ENCODE results near the gene ASTN2. TPM values are rescaled to one million over a fixed set of nuclear protein-coding genes. Genes with fewer than 3 reads are reported as not detected.

ASTN2 gene
- total and polyA plus RNA-seq, 9 of the 15 experiments (the other 6 are each of a cell fraction or from before 2014, with no cell fraction given) = 0.56 to 3.5 (median 1.9) TPM

DNA sequence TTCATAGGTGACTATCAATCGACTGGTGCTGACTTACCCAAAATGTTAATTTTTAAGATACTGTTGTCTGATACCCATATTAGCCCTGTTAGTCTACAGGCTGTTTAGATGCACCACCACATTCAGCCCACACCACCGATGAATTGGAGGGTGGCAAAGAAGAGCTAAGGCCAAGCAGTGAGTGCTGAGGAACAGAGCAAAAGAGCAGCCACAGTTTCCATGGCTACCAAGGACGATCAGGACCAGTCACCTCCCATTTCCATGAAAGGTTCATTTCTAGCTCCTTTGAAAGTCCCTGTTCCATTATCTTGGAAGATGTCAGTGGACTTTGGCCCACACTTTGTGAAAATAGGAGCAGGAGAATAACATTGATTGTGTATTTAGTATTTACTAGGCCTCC lies 364.9 kb downstream of the ASTN2 start (continued):
- no peak for TF ChIP-seq FOXA3 (CRISPR knock-in tag; conservative IDR thresholded peaks at IDR 0.05 in 1 of 2, IDR thresholded peaks at IDR 0.05 in 1 of 2)
- TF ChIP-seq EGR1 (conservative IDR thresholded peaks at IDR 0.05) = no peak
- TF ChIP-seq NCOA6 (IDR thresholded peaks at IDR 0.05) = no peak

DNA sequence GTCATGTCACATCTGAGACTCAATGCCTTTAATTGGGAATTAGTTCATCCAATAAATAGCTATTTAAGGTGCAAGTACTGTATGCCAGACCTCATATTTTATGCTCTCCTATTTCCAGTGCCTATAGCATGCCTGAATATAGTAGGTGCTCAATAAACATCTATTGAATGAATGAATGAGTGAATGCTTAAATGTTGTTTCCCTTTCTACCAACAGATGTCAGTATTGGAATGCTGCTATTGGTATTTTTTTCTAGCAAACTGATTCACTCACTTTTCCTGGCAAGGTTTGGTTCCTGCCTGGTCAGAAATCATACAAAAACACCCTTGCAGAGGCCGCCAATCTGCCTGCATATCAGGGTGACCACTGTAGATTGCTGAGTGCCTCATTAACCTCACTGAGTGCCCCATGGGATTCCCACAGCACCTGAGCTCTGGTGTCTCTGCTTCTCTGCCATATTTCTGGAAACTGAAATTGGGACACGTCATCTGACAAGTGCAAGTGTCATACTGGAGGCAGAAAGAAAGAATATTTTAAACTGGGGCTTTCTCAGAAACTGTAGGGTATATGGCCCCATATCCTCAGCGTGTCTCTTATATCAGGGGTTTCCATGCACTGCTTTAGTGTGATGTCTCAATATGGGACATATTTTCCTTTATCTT lies 368.1 kb downstream of the ASTN2 start:
- no peaks in the 10 kb centered on the region for H4K20me1 ChIP-seq (replicated peaks; ENCODE audit: control insufficient read depth, insufficient read depth, low read length)
- peak; percentile 82 for TF ChIP-seq ZNF24 (IDR thresholded peaks at IDR 0.05)
- no peak for TF ChIP-seq RCOR1 (IDR thresholded peaks at IDR 0.05; ENCODE audit: borderline replicate concordance in 1 of 2, low read depth in 2 of 2, low read length in 2 of 2)
- intact Hi-C loops (cut with micrococcal nuclease) (no loop called here), in situ Hi-C loops (cut with MboI) (no loop called here)
- no peaks in the 10 kb centered on the region for H3K79me2 ChIP-seq (ENCODE audit: control insufficient read depth, insufficient read depth, low read length)
- BruUV-seq (replicated peaks) = no TSS peak
- H3K36me3 ChIP-seq (ENCODE audit: control insufficient read depth, insufficient read depth, low read length) = no peaks in the 10 kb centered on the region
- no peaks in the 10 kb centered on the region for H3K27me3 ChIP-seq (ENCODE audit: control insufficient read depth in 2 of 2, insufficient read depth in 2 of 2, low read length in 2 of 2)
- H3K4me1 ChIP-seq (replicated peaks in 1 of 2; ENCODE audit: control insufficient read depth in 2 of 2, insufficient read depth in 2 of 2, low read length in 2 of 2) = no peaks in the 10 kb centered on the region
- no peaks in the 10 kb centered on the region for H3K9me1 ChIP-seq (ENCODE audit: control insufficient read depth, insufficient read depth, low read length)
- FAIRE-seq = no peak
- H3K4me3 ChIP-seq = no peak overlapping the region
- ATAC-seq = no peak
- DNase-seq (ENCODE audit: extremely low read depth in 1 of 4, low spot score in 3 of 4) = no peak
- no peak overlapping the region for H3K9ac ChIP-seq (ENCODE audit: insufficient read depth in 1 of 2, low read depth in 2 of 2, low read length in 2 of 2)
- no peaks in the 10 kb centered on the region for H3K9me3 ChIP-seq (replicated peaks; ENCODE audit: control insufficient read depth, insufficient read depth, low read depth, low read length)
- ChIA-PET POLR2A (no interaction called here), CTCF (ENCODE audit: low intra/inter-chr PET ratio) (no interaction called here)
- no peak overlapping the region for H2AFZ ChIP-seq (ENCODE audit: low read depth, low read length)
- WGBS (ENCODE audit: insufficient coverage, low coverage, missing lambda C conversion rate) = 0% methylated on average over 3 of the region's 3 CpGs
- H3K4me2 ChIP-seq (ENCODE audit: insufficient read depth, low read length) = no peak overlapping the region
- no peak overlapping the region for H3K27ac ChIP-seq (ENCODE audit: extremely low read depth, low read depth, low read length)

Measured in K562 (cell line).